Measurements from ENCODE around the gene SPNS1. TPM values are rescaled to one million over a fixed set of nuclear protein-coding genes. Genes with fewer than 3 reads are reported as not detected.
"Not testable (repeated sequence)": the region's sequence is repeated elsewhere in the genome, so short reads cannot be mapped to it uniquely, and the experiment has no call there.

The SPNS1 gene
- total RNA-seq, 1 experiment from 2014 or later = 31.8 TPM

DNA sequence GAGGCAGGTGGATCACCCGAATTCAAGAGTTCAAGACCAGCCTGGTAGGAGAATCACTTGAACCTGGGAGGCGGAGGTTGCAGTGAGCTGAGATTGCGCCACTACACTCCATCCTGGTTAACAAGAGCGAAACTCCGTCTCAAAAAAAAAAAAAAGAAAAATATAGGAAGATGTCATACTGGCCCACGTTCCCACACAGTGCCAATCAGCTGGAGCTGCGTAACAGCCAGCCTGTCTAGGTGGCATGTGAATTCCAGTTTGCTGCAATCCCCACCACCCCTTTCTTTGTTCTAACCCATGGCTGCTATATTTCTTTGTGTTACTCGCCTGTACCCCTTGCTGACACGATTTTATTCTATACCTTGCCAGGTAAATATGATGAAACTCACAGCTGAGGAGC lies 16.4 kb upstream of the SPNS1 start:
- no peak for DNase-seq (ENCODE audit: low read depth)

DNA sequence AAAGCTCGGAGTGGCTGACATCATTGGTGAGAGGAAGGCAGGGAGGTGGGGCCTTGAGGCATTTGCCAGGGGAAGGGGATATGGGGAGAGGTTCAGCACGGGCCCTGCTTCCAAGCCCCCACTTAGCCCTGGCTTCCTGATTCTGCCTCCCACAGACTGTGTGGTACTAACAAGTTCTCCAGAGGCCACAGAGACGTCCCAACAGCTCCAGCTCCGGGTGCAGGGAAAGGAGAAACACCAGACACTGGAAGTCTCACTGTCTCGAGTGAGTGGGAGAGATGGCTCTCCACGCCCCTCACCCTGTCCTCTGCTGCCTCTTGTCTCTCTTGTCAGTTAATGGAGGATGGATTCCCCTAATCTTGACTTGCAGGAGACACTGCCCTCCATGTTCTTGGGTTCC lies 15.7 kb upstream of the SPNS1 start:
- no peak for DNase-seq (ENCODE audit: low read depth)

DNA sequence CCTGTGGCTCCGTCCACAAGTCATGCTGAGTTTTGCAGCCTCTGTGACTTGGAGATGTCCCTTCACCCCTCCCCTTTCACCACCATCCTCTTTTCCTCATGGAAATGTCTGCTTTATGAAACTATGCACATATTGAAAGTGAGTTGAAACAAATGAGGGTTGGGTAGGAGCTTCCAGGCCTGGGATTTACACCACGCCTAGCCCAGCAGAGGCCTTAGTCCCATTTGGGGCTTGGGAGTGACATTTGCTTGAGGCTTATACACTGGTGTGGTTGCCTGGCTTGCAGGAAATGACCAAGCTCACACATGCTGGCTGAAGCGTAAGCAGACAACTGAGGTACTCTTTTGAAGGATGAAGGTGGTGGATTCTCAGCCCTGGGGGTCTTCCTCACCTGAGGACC lies 10.5 kb upstream of the SPNS1 start:
- DNase-seq (ENCODE audit: low read depth) = no peak

DNA sequence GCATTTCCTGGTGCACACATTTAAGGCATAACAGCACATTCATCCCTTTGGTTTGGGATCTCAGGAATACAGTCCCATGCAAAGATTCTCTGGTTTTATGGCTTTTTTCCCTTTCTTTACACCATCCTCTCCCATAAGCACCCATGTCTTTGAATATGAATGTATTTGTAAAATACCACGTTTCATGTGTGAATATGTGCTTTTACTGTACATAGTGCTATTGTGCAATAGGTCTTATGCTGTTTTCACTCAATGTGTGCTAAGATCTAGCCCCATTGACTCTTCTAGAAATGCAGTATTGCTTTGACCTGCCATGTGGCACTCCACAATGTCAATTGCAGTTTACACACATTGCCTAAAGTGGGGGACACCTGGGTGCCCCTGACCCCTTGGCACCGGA lies 10.1 kb upstream of the SPNS1 start:
- no peak for DNase-seq (ENCODE audit: low read depth)

DNA sequence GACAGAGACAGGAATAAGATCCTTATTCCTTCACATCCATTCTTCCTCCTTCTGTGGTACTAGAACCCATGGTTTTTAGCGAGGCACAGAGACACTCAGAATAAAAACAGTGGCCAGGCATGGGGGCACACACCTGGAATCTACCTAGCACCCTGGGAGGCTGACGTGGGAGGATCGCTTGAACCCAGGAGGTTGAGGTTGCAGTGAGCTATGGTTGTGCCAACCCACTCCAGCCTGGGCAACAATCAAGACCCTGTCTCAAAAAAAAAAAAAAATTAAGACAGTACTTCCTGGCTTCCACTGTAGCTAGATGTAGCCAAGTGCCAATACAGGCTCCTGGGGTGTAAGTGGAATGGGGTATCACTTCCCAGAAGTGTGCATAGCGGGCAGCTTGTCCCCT lies 7.4 kb upstream of the SPNS1 start:
- DNase-seq (ENCODE audit: low read depth) = no peak

DNA sequence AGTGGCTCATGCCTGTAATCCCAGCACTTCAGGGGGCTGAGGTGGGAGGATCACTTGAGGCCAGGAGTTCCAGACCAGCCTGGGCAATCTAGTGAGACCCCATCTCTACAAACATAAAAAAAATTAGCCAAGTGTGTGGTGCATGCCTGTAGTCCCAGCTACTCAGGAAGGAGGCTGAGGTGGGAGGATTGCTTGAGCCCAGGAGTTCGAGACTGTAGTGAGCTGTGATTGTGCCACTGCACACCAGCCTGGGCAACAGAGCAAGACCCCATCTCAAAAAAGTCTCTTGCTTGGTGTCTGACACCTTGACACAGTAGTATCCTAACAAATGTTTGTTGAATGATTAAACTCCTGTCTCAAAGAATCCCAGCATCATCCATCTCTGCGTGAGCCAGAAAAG lies 4.9 kb upstream of the SPNS1 start:
- DNase-seq (ENCODE audit: low read depth) = not testable (repeated sequence)

DNA sequence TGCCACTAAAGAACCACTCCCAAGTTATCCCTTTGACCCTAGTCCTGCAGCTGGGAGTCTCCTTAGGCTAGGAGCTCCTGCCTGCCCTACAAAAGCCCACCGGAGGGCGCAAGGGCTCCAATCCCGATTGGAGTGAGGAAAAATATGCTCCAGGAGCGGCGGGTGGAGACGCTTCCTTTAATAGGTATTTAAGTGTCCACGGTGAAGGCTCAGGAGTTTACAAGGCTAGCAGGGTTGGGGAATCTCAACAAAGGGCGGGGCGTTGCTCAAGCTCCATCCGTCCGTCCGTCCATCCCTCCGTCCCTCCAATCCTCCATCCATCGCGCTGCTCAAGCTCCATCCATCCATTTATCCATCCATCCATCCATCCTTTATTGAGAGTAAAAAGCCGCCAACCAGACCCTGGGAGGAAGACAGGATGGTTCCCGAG lies 556 bp upstream of the SPNS1 start:
- DNase-seq (ENCODE audit: low read depth) = peak; percentile 77

DNA sequence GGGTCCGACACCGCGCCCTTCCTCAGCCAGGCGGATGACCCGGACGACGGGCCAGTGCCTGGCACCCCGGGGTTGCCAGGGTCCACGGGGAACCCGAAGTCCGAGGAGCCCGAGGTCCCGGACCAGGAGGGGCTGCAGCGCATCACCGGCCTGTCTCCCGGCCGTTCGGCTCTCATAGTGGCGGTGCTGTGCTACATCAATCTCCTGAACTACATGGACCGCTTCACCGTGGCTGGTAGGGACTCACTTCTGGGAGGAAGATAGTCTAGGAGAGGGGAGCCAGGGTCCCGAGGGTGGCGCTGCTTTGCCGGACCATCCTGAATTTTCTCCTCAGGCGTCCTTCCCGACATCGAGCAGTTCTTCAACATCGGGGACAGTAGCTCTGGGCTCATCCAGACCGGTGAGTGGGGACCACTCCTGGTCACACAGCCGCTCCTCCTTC lies 601 bp downstream of the SPNS1 start:
- DNase-seq (ENCODE audit: low read depth) = no peak

DNA sequence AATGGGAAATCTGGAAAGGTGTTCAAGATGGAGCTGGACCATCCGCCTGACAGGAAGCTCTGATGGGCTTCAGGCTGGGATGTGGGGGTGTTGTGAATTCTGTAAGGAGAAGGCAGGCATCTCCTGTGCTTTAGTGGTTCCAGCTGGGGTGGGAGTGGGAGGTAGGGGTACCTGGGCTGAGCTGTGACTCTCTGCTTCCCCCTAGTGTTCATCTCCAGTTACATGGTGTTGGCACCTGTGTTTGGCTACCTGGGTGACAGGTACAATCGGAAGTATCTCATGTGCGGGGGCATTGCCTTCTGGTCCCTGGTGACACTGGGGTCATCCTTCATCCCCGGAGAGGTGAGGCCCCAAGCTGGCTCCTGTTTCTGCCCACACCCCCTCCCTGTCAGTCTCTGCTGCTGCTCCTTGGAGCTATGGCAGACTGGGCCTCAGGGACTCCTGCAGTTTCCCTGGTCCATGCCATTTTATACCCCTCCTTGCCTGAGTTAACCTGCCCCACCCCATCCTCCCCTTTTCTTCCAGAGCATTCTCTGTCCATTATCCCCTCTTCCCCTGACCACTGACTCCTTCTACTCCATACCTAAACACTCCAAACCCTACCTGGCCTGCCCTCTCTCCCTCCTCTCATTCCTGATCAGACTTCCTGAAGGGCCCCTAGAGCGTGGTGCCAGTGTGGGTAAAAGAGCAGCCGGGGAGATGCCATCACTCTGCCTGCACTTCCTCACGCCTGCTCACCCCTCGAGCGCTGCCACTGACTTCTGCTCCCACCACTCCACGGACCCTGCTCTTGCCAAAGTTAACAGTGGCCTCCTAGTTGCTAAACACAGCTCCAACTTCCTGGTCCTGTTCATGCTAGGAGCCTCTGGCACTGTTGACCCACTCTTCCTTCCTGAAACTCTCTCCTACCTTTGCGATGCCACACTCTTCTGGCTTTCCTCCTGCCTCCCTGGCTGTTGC lies 3.4 kb downstream of the SPNS1 start:
- DNase-seq (ENCODE audit: low read depth) = no peak

DNA sequence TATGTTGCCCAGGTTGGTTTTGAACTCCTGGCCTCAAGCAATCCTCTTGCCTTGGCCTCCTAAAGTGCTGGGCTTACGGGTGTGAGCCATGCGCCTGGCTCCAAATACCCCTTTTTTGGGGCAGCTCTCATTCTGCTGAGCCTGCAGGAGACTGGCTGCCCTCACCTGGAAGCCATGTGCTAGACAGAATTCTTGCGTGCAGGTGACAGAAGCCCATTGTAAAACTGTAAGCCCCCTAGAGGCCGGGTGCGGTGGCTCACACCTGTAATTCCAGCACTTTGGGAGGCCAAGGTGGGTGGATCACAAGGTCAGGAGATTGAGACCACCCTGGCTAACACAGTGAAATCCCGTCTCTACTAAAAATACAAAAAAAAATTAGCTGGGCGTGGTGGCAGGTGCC lies 5.8 kb downstream of the SPNS1 start:
- DNase-seq (ENCODE audit: low read depth) = not testable (repeated sequence)

DNA sequence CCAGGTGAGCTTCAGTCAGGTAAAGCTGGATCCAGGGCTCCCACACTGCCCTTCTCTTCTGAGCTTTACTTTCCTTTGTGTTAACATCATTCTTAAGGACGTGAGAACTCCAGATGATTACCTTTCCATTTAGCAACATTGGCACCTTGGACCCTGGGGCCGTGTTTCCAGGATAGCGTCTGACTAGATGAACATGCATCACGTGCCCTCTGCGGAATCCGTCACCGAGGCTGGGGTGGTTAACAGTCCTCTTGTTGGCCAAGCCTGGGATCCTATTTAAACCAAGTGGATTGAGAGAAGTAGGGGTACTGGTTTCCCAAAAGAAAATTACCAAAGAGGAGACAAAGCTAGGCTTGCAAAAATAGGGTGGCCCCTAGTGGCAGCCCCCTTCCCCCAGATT lies 6.4 kb downstream of the SPNS1 start:
- DNase-seq (ENCODE audit: low read depth) = no peak

DNA sequence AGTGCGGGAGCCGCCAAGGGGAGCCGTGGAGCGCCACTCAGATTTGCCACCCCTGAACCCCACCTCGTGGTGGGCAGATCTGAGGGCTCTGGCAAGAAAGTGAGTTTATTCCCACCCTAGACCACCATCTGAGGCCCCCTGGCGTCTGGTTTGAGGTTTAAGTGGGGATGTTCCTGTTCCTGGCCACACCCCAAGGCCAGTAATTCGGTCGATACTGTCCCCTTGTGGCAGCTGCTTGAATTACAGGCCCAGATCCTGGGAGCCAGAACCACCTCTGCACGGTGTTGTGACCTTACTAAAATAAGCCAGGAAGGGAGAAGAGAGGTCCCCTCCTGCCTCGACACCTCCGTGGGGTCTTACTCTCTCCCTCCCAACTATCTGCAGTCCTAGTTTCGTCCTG lies 6.9 kb downstream of the SPNS1 start:
- no peak for DNase-seq (ENCODE audit: low read depth)

DNA sequence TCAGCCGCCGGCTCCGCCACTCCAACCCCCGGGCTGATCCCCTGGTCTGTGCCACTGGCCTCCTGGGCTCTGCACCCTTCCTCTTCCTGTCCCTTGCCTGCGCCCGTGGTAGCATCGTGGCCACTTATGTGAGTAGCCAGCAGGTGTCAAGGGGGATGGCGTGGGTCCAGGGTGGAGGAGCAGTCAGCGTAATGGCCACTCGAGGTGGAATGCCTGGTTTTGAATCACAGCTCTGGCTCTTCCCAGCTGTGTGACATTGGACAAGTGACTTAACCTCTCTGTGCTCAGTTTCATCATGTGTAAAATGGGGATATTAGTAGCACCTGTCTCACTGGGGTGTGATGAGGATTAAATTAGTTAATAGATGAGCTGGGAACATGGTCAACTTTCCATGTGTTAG lies 7.8 kb downstream of the SPNS1 start:
- DNase-seq (ENCODE audit: low read depth) = no peak

DNA sequence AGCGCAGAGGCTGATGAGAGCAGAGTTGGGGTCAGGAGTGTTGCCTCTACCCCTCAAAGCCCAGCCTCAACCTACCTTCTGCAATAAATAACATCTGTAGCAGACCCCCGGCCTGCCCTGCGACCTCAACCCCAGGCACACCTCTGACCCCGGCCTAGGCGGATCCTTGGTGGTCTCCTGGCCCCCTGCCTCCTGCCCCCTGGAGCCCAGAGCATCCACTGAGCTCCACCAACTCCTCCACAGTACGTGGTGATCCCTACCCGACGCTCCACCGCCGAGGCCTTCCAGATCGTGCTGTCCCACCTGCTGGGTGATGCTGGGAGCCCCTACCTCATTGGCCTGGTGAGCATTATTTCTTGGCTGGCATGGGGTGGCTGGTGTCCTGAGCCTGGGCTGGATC lies 8.4 kb downstream of the SPNS1 start:
- no peak for DNase-seq (ENCODE audit: low read depth)

DNA sequence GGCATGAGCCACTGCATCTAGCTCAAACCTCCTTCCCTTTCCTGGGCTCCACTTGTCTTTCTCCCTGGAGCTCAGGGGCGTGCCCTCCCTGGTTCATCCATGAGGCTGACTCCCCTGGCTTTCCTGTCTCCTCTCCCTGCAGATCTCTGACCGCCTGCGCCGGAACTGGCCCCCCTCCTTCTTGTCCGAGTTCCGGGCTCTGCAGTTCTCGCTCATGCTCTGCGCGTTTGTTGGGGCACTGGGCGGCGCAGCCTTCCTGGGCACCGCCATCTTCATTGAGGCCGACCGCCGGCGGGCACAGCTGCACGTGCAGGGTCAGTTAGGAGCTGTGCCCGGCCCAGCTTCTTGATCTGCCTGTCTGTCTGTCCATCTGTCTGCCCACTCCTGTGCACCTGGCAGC lies 9.1 kb downstream of the SPNS1 start:
- no peak for DNase-seq (ENCODE audit: low read depth)

DNA sequence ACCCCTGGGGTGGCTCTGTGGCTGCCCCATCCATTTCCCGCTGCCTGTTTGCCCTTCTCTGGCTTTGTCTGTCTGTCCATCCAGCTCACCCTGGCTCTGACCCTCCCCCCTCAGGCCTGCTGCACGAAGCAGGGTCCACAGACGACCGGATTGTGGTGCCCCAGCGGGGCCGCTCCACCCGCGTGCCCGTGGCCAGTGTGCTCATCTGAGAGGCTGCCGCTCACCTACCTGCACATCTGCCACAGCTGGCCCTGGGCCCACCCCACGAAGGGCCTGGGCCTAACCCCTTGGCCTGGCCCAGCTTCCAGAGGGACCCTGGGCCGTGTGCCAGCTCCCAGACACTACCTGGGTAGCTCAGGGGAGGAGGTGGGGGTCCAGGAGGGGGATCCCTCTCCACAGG lies 9.5 kb downstream of the SPNS1 start:
- DNase-seq (ENCODE audit: low read depth) = no peak

DNA sequence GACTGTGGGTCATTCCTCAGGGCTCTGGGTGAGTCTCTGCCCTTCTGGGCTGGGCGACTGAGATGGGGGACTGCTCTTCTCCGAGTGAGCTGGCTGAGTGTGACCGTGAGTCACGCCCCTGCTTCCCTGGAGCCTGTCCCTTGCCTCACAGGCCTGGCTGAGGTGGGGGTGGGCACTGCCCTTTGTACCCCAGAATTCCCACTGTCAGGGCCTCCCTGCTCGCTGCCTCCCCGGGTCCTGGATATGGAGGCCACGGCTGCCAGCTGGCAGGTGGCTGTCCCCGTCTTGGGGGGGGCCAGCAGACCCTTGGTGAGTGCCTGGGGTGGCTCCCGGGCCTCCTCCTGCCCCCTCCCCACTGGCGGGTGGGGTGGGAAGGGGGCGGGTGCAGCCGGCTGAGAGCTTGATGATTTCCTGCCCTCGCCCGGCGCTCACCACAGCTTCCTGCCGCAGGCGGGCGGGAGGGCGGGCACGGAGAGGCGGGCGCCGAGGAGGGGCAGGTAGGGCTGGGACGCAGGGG lies 10.1 kb downstream of the SPNS1 start, which contains the start of gene LAT:
LAT (plus strand) TSS at position 434 of the 517 bp plus-strand sequence. CDS start 366 bp downstream, outside the sequence.
- DNase-seq (ENCODE audit: low read depth) = peak; percentile 86

DNA sequence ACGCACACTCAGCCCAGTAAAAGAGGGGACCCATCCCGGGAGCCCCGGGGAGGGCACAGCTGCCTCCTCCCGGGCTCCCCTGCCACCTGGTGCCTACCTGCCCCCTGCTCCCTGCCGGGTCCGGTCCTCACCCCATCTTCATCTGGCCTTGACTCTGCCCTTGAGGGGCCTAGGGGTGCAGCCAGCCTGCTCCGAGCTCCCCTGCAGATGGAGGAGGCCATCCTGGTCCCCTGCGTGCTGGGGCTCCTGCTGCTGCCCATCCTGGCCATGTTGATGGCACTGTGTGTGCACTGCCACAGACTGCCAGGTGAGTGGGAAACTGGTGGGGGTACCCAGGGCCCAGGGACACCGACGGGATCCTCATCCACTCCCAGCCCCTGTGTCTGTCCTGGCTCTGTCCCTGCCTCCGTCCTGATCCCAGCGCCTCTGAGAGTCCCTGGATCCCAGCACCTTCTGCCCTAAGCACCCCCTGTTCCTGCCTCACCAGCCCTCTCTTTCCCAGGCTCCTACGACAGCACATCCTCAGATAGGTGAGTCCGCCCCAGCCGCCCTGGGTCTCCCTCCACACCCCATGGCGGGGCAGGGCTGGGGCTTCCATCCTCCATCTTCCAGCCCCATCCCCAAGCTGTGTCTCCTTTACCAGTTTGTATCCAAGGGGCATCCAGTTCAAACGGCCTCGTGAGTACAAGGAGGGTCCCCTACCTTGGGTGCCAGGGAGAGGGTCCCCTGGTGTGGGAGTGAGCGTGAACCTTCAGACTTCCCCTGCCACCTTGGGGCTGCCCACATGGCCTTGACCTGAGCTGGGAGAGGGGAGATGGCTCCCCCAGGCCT lies 10.8 kb downstream of the SPNS1 start:
- no peak for DNase-seq (ENCODE audit: low read depth)

DNA sequence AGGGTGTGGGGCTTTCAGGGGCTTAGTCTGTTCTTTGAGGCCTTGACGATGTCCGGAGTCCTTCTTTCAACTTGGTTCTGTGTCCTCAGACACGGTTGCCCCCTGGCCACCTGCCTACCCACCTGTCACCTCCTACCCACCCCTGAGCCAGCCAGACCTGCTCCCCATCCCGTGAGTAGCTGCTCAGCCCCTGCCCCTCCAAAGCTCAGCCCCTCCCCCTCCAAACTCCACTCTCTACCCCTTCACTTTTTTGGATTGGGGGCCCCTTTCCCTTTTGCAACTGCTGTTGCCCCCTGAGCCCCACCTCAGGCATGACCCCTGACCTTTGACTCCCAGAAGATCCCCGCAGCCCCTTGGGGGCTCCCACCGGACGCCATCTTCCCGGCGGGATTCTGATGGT lies 11.5 kb downstream of the SPNS1 start:
- DNase-seq (ENCODE audit: low read depth) = no peak

DNA sequence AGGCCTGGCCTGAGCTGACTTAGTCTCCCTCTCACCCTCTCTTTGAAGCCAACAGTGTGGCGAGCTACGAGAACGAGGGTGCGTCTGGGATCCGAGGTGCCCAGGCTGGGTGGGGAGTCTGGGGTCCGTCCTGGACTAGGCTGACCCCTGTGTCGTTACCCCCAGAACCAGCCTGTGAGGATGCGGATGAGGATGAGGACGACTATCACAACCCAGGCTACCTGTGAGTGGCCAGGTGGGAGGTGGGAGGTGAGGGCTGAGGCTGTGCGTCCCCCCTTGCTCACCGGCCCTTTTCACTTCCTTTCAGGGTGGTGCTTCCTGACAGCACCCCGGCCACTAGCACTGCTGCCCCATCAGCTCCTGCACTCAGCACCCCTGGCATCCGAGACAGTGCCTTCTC lies 11.9 kb downstream of the SPNS1 start:
- DNase-seq (ENCODE audit: low read depth) = no peak

DNA sequence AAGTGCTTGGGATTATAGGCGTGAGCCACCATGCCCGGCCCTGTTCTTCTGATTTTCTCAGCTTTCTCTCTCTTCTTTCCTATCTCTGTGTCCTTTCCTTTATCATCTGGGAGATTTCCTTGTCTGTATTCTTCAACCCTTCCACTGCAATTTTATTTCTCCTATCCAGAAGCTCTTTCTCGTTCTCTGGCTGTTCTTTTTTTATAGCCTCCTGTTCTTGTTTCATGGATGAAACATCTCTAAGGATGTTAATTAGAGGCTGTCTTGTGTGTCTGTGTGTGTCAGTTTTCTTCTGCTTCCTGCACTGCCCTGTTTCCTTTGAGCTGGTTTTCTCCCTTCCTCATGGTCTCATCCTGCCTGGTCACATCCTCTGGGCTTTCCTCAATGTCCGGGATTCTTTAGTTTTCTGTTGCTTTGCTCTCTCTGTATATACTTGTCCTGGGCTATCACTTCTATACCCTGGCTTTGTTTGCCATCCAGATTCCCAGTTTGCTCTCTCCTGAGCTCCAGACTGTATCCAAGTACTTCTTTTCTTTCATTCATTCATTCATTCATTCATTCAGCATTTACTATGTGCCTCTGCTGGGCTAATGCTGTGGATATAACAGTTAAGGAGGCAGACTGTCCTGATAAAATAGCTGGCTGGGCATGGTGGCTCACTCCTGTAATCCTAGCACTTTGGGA lies 12.7 kb downstream of the SPNS1 start:
- DNase-seq (ENCODE audit: low read depth) = no peak

DNA sequence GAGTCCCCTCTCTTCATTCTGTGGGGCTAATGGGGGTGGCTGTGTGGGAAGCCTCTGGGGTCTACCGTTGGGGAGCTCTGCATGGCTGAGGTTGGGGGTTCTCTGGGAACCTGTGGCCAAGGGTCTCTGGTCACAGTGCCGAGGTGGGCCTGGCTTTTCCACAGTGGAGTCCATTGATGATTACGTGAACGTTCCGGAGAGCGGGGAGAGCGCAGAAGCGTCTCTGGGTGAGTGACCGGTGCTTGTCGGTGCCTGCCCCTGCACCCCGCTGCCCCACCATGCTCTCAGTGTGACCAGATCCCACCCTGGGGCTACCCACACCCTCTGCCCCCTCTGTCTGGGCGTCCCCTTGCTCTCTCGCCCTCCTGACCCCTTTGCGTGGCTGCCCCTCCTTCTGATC lies 14.8 kb downstream of the SPNS1 start:
- no peak for DNase-seq (ENCODE audit: low read depth)
